Mucosa of stomach (tissue), 1 donor: Measurements from ENCODE around the gene ASCL2.

ENCODE experiments used
- H3K27me3 ChIP-seq: one replicate; pipeline ENCODE4 v1.7.0; 2013; ENCODE audit warnings: mild to moderate bottlenecking, low read length; ENCODE audit not compliant: control insufficient read depth, insufficient read depth
- H3K36me3 ChIP-seq: one replicate; pipeline ENCODE4 v1.7.0; 2013; ENCODE audit warnings: low read length; ENCODE audit not compliant: control insufficient read depth, insufficient read depth
- H3K4me1 ChIP-seq: one replicate; pipeline ENCODE4 v1.7.0; 2013; ENCODE audit warnings: mild to moderate bottlenecking, low read length; ENCODE audit not compliant: control insufficient read depth, insufficient read depth
- H3K4me3 ChIP-seq: one replicate; pipeline ENCODE4 v1.7.0; 2013; ENCODE audit warnings: low read length
- H3K9ac ChIP-seq: one replicate; pipeline ENCODE4 v1.7.0; 2013; ENCODE audit warnings: mild to moderate bottlenecking, low read length, moderate library complexity
- H3K9me3 ChIP-seq: one replicate; pipeline ENCODE4 v1.7.0; 2013; ENCODE audit warnings: mild to moderate bottlenecking, low read length, moderate library complexity; ENCODE audit not compliant: control insufficient read depth
- donor health status: Pancreatic carcinoma.

Gene ASCL2

DNA sequence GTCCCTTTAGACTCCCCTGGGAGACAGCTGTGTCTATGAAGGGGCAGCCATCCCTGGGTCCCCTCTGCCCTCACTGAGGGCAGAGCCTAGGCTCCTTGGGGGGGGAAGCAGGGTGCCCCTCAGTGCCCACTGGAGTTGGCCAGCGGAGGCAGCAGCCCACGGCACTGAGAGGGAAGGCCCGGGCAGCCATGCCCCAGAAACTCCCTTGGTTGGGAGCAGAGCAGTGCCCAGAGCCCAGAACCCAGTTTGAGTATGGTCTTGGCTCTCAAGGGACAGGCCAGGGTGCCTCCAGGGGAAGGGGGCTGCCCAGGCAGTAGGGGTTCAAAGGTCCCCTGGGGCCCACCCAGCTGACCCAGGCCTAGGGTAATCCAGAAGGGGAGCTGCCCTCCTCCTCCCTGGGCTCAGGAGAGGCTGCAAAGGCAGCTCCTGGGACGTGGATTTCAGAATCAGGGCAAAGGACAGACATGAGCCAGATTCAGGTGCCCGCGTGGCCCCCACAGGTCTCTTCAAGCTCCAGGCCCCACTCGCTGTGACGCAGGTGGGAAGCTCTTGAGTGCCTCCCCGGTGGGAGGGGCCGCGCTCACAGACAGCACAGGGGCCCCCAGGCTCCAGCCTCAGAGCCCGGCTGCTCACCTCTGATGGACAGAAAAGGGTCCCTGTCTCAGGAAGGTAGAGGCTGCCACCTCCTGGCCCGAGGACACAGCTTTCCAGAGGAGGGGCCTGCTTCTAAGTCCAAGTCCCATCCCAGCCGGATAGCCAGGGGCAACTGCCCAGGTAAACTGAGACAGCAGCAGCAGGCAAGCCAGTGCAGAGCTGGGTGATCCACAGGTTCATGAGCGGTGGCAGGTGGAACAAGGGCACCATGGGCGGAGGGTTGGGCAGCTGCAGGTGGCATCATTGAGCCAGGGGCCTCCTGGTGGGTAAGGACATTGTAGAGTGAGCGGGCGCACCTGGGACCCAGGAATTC lies 28.7 kb upstream of the ASCL2 start:
- Histone ChIP-seq H3K4me3 (no peak overlapping the region), H3K36me3 (no peaks in the 10 kb centered on the region), H3K4me1 (peaks cover 6% of the 10 kb centered on the region), H3K9ac (no peak overlapping the region), H3K9me3 (no peaks in the 10 kb centered on the region), H3K27me3 (no peaks in the 10 kb centered on the region)

DNA sequence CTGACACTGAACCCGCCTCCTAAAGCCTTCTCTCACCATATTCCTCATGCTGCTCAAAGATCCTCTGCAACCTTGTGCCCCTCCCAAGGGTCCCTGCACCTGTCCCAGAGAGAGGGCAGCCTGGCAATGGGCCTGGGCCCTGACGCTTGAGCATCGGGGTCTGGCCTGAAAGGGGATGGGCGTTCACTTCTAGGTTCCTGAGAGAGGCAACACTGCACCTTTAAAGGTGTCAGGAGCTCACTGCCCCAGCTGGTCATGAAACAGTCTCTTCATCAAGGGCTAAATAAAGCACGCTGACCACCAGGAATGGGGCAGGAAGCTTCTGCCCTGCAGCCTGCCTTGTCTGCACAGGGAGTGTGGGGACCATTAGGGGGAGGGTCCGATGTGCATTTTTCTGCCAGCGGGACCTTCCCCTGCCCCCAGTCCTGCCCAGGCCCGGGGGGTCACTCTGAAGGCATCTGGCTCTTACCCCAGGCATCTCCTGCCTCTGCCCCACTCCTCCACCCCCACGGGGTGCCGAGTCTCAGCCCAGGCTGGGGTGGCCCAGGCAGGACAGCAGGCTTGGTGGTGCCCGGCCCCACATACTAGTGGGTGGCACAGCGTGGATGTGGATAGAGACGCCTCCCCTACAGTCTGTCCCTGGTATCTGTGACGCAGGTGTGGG lies 27.9 kb upstream of the ASCL2 start:
- Histone ChIP-seq H3K4me3 (no peak overlapping the region), H3K27me3 (no peaks in the 10 kb centered on the region), H3K9me3 (no peaks in the 10 kb centered on the region), H3K4me1 (peaks cover under 1% of the 10 kb centered on the region), H3K9ac (no peak overlapping the region), H3K36me3 (no peaks in the 10 kb centered on the region)

DNA sequence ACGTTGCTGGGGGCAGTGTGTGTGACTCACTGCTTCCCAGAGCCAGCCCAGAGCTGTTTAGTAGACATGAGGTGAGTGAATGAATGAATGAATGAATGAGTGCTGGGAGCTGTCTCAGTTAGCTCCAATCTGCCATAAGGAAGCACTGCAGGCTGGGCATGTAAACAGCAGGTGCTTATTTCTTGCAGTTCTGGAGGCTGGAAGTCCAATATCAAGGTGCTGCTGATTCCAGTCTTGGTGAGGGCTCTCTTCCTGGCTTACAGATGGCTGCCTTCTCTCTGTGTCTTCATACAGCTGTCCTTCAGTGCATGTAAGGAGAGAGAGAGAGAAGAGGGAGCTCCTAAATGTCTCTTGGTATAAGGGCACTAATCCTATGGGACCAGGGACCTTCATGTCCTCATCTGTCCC lies 27.2 kb upstream of the ASCL2 start:
- Histone ChIP-seq H3K27me3 (no peaks in the 10 kb centered on the region), H3K4me3 (no peak overlapping the region), H3K9ac (no peak overlapping the region), H3K9me3 (no peaks in the 10 kb centered on the region), H3K4me1 (no peaks in the 10 kb centered on the region), H3K36me3 (no peaks in the 10 kb centered on the region)

DNA sequence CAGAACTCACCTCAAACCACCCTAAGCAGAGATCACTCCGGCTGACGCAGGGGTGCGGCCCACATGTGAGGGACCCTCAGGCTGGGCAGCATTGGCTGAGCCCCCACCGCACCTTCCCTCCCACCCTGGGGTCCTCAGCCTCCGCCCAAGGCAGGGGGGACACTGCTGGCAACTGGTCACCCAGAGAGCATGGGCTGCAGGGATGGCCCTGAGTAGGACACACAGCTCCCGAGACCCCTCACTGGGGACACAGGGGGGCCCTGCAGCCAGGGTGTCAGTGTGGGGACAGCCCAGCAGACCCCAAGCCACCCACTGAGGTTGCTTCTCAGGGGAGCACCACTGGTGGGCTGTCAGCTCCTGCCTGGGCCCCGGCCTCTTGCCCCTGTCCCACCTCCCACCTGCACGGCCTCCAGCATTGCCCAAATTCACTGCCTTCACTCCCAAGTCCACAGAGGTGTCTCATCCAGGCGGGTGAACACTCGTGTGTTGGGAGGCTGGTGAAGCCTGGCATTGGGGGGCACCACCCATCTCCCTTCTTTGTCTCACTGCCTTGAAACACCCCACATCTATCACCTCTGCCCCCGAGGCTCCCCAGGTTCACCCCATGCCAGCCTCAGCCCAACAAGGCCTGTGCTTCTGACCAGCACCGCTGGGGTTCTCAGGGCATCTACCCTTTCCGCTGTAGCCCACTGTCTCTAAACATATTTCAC lies 26.7 kb upstream of the ASCL2 start:
- Histone ChIP-seq H3K9me3 (no peaks in the 10 kb centered on the region), H3K27me3 (no peaks in the 10 kb centered on the region), H3K36me3 (no peaks in the 10 kb centered on the region), H3K4me3 (no peak overlapping the region), H3K9ac (no peak overlapping the region), H3K4me1 (no peaks in the 10 kb centered on the region)

DNA sequence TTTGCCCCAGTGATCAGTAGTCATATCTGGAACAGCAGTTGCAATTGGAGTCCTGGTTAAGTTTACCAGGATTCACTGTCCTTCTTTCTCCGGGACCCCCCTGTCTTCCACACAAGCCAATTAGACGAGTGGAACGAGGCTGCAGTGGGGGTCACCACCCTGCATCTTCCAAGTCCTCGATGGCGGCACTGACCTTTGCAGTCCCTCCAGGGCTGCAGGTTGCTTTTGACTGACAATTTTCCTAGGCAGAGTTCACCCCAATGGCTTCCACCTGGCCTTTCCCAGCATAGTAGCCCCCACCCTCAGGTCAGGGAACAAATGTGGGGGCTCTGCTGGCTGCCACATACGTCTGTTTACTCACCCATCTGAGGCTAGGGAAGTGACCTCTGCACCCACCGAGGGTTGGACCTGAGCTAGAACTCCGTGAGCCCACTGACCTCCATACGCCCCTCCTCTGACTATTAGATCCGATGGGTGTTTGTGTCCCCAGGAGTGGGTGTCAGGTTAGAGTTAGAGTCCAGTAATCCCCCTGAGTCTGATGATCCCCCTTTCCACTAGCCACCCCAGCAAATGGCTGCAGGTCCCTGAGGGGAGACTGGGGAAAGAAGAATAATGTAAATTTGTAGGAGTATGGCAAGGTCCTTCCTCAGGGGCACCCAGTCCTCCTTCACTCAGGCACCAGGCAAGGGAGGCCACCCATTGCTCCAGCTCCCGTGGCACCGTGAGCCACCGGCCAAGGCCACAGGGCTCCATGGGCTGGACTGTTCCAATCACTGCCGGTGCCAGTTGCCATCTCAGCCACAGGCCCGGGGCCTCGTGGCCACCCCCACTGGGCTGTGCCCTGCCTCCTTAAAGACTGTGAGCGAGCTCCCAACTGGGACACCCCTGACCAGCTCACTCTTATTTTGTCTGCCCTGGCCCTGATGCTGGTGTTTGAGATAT lies 25.9 kb upstream of the ASCL2 start:
- H3K4me3 ChIP-seq, result no peak overlapping the region
- no peaks in the 10 kb centered on the region for H3K36me3 ChIP-seq
- no peaks in the 10 kb centered on the region for H3K27me3 ChIP-seq
- no peak overlapping the region for H3K9ac ChIP-seq
- no peaks in the 10 kb centered on the region for H3K4me1 ChIP-seq
- no peaks in the 10 kb centered on the region for H3K9me3 ChIP-seq

DNA sequence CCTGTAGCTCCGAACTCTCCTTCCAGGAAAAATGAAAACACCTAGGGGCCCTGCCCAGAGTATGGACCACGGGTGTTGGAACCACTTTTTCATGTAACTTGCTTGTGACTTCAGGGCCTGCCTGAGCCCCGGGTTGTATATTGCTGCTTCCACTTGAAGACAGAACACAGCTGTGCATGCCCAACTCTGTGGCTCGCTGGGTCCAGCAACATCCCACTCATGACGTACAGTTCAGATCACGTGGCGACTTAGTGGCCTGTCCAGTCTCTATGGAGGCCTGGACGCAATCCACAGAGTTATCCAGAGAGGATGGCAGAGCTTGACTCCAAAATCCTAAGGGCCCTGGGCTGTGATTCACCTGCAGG lies 24.5 kb upstream of the ASCL2 start:
- Histone ChIP-seq H3K4me3 (no peak overlapping the region), H3K27me3 (no peaks in the 10 kb centered on the region), H3K4me1 (peaks cover 7% of the 10 kb centered on the region), H3K36me3 (no peaks in the 10 kb centered on the region), H3K9me3 (no peaks in the 10 kb centered on the region), H3K9ac (no peak overlapping the region)

DNA sequence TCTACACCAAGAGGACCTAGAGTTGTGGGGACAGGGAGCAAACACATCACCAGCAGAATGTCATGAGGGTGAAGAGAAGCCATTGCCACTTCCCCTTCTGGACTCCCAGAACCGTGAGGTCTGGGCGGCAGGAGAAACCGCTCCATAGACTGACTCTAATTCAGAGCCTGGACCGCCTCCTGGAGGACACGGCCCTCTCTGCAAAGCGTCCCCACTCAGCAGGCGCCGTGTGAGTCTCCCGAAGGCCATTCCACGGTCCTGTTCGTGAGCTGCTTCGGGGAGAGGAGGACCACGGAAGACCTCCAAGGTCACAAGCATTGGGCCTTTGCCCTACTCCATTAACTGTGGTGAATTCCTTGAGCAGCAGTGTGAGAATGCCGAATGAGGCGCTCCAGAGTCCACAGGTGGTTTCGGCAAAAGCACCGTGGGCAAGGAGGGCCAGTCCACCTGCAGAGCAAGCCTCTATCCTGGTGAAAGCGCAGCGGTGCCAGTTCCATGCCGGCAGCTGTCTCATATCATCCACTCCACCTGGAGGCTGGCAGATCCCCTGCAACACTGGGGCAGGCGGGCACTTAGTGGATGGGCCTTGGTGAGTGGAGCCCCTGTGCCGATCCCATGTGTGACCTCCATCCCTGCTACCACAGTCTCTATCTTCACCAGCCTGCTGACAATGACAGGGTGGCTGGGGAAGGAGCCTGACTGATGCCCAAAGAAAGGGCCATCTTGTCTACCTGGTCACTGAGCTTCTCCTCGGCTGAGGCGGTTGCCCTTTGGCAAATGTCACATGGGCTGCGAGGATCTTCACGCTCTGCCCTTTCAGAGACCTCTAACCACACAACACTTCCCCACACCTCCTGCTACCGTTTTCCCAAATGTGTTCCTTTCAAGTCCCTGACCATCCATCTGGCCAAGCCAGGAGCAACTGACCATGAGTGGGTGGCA lies 23.9 kb upstream of the ASCL2 start:
- no peak overlapping the region for H3K9ac ChIP-seq
- H3K4me1 ChIP-seq, result peaks cover 7% of the 10 kb centered on the region
- no peaks in the 10 kb centered on the region for H3K9me3 ChIP-seq
- H3K36me3 ChIP-seq, result no peaks in the 10 kb centered on the region
- no peaks in the 10 kb centered on the region for H3K27me3 ChIP-seq
- H3K4me3 ChIP-seq, result no peak overlapping the region

DNA sequence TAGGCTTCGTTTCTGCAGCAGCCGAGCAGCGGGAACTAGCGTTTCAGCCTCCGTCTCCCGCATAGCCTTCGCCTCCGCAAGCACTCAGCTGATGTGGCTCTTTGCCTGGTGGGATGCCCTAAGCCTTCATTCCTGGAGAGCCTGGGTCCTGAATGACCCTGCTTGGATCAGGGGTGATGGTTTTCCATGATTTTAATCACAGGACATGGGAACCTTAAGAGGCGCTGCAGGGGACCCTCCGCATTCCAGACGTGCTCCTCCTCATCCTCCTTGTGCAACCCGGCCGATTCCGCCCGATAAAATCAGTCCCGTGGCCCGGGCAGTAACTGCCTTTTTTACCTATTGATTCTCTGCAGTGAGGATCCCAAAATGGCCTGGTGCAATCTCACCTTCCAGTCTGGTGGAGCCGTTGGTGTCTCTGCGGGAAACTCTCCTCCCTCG lies 23.2 kb upstream of the ASCL2 start:
- no peak overlapping the region for H3K9ac ChIP-seq
- no peak overlapping the region for H3K4me3 ChIP-seq
- peaks cover 7% of the 10 kb centered on the region for H3K4me1 ChIP-seq
- no peaks in the 10 kb centered on the region for H3K36me3 ChIP-seq
- H3K9me3 ChIP-seq, result no peaks in the 10 kb centered on the region
- H3K27me3 ChIP-seq, result no peaks in the 10 kb centered on the region

DNA sequence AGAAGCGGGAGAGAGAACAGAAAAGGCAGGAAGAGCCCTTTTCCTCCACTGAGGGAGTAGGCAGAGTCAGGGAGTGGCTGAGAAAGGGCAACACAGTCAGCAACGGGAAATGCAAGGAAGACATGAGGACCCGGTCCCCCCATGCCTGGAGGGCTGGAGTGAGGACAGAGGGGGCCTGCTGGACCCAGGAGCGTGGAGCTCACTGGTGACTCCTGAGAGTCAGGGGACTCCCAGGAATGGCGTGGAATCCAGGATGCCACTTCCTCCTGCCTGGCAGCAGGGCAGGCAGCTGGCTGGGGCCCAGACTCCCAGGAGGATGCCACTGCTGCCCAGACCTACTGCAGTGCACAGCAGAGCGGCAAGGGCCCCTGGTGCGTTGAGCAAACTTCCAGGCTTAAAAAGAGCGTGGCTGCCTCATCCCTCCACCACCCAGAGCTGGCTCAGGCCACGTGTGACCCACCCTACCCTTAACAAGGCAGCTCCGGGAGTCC lies 20.0 kb upstream of the ASCL2 start:
- Histone ChIP-seq H3K9ac (no peak overlapping the region), H3K4me1 (peaks cover 7% of the 10 kb centered on the region), H3K27me3 (peaks cover 4% of the 10 kb centered on the region), H3K36me3 (no peaks in the 10 kb centered on the region), H3K4me3 (no peak overlapping the region), H3K9me3 (no peaks in the 10 kb centered on the region)

DNA sequence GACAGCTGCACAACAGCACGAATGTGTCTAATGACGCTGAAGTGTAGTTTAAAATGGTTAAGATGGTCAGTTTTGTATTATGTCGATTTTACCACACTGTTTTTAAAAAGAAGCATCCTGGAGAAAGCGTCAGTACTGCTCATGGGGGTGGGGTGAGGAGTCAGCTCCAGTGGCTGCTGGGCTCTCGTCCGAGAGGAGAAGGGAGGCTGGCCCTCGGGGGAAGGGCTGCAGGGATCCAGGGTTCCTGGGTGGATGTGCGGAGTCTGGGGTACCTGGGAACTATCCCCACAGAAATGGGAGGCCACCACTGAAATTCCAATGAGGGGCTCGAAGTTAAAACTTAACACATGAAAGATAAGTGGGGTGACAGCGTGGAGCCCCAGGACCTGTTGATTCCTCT lies 19.5 kb upstream of the ASCL2 start:
- Histone ChIP-seq H3K36me3 (no peaks in the 10 kb centered on the region), H3K9me3 (no peaks in the 10 kb centered on the region), H3K4me1 (peaks cover 7% of the 10 kb centered on the region), H3K4me3 (no peak overlapping the region), H3K9ac (no peak overlapping the region), H3K27me3 (peaks cover 4% of the 10 kb centered on the region)
